Nasal cavity respiratory epithelium epithelial cell of viscerocranial mucosa (primary cell): ENCODE results near the gene ATP1B1. TPM values are rescaled to one million over a fixed set of nuclear protein-coding genes. Genes with fewer than 3 reads are reported as not detected.

ENCODE experiments used
- total RNA-seq: library from RNA; depleted of rRNA; stranded (reverse); fragments of >200 nt; gene quantifications from 2 replicates; pipeline ENCODE4 v1.2.3, GENCODE V29; 2014

The ATP1B1 gene
- 42.4 and 128 TPM in 2 replicates for total RNA-seq

GRCh38 chr1:169106095-169106920, at the start of gene ATP1B1:
Gene ATP1B1, plus strand, starts transcription at chr1:169106690. Its CDS starts 140 bp downstream, at chr1:169106830.

